Activated CD8-positive, alpha-beta memory T cell treated with anti-CD3 and anti-CD28 coated beads for 1 hour (primary cell): ENCODE data around the gene TMIGD2.
"Not testable (repeated sequence)": the region's sequence is repeated elsewhere in the genome, so short reads cannot be mapped to it uniquely, and the experiment has no call there.

Experiments used
- DNase-seq, 2 donors: peaks; one replicate each; pipeline ENCODE4 v3.0.0-alpha.2; 2020; ENCODE audit warnings: low read depth in 1 of 2; ENCODE audit errors: extremely low read depth in 1 of 2

TMIGD2 gene, protein sequence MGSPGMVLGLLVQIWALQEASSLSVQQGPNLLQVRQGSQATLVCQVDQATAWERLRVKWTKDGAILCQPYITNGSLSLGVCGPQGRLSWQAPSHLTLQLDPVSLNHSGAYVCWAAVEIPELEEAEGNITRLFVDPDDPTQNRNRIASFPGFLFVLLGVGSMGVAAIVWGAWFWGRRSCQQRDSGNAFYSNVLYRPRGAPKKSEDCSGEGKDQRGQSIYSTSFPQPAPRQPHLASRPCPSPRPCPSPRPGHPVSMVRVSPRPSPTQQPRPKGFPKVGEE

DNA sequence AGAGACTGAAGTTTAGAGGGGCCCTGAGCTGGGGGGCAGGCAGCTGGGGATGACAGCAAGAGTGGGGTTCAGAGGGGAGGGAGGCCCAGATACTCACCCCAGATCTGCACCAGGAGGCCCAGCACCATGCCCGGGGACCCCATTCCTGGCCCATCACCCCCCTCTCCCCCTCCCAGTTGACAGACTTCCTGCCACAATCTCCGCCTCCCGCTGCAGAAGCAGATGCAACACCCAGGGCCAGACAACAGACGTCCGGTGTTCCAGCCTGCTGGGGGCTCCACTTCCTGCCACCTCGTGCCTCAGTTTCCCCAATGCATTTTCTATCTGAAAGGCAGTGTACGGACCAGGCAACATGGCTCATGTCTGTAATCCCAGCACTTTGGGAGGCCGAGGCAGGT lies at the start of gene TMIGD2:
Gene TMIGD2, minus strand, starts transcription at position 147 of the 398 bp plus-strand sequence. Its CDS starts 4 bp downstream, at position 143.
- DNase-seq, result no peak

DNA sequence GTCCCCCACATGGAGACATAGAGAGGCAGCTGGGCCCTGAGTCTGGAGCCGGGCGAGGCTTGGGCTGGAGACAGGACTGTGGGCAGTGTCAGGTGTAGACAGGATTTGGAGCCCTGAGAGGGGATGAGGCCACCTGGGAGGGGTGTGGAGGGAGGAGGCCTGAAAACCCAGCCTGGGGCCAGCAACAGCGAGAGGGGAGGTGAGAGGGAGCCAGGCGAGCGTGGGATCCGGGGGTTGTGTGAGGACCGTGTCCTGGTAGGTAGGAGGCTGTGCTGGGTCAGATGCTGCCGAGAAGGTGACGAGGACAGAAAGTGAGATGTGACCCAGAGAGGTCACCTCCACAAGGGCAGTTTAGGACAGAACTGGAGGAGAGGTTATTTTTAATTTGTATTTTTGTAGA lies 48.5 kb upstream of the TMIGD2 start:
- no peak for DNase-seq

DNA sequence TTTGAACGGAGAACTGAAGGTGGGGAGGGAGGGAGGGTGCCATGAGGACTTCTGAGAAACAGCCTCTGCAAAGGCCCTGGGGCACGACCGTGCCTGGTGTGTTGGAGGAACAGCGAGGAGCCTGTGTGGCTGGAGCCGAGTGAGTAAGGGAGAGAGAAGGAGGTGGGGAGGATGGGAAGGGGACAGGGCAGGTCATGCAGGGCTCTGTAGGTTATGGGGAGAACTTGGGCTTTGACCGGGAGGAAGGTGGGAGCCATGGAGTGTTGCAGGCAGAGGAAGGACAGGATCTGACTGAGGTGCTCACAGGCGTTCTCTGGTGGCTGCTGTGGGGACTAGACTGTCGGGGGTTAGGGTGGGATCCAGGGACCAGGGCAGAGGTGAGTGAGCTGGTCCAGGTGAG lies 47.9 kb upstream of the TMIGD2 start:
- no peak for DNase-seq

DNA sequence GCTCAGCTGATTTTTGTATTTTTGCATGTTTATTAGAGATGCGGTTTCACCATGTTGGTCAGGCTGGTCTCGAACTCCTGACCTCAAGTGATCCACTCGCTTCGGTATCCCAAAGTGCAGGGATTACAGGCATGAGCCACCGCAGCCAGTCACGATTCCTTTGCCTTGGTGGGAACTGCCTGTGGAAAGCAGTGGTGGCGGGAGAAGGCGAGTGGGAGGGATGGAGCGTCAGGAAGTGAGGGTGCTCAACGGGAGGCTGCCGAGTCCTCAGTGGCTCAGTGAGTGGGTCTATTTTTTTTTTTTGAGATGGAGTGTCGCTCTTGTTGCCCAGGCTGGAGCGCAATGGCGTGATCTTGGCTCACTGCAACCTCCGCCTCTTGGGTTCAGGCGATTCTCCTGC lies 47.0 kb upstream of the TMIGD2 start:
- DNase-seq, result not testable (repeated sequence)

DNA sequence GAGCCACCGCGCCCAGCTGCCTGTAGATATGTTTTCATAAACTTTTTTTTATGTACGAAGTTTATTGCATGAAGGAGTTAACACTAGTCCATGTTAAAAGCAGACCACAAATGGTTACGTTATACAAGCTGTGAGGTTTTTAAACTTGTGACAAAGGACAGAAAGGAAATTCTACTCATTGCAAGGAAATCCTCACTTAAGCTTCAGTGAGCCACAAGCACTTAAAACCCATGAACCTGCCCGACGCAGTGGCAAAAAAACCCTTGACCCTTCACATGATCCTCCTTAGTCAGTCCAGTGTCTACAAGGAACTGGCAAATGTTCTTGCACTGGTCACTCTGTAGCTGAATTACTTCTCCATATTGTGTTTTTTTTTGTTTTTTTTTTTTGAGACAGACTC lies 45.3 kb upstream of the TMIGD2 start:
- no peak for DNase-seq

DNA sequence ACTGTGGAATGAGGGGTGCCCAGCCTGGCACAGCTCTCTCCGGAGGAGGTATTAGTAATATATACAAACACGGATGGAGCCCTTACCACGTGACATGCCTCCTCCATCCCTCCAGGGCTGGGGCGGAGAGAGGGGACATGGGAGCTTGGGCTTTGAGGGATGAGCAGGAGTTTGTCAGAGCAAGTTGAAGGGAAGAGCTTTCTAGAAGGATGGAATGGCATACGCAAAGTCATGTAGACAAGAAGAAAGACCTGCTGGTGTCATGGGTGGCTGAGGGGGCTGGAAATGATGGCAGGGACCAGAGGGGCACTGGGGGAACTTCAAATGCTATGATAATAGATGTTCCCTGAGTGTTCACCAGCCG lies 43.8 kb upstream of the TMIGD2 start:
- no peak for DNase-seq

DNA sequence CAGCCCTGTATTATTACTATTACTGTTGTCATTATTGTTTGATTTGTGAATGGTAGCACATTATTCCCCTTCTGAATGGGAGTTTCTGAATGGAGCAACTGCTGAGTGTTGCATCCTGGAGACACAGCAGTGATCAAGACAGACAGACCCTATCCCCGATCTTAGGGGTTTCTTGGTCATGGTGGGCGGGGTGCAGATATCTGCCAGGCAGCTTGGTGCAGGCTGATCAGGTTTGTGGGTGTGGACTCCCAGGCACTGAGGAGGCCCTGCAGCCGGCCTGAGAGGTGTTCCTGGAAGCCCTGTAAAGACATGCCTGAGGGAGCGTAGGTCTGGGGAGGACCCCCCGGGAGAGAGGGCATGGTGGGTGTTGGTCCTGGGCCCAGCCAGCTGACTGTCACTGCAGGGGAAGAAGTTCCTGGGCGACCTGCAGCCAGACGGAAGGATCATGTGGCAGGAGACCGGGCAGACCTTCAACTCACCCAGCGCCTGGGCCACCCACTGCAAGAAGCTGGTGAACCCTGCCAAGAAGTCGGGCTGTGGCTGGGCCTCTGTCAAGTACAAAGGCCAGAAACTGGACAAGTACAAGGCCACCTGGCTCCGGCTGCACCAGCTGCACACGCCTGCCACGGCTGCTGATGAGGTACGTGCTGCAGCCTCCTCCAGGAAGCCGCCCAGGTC lies 43.3 kb upstream of the TMIGD2 start:
- no peak for DNase-seq

DNA sequence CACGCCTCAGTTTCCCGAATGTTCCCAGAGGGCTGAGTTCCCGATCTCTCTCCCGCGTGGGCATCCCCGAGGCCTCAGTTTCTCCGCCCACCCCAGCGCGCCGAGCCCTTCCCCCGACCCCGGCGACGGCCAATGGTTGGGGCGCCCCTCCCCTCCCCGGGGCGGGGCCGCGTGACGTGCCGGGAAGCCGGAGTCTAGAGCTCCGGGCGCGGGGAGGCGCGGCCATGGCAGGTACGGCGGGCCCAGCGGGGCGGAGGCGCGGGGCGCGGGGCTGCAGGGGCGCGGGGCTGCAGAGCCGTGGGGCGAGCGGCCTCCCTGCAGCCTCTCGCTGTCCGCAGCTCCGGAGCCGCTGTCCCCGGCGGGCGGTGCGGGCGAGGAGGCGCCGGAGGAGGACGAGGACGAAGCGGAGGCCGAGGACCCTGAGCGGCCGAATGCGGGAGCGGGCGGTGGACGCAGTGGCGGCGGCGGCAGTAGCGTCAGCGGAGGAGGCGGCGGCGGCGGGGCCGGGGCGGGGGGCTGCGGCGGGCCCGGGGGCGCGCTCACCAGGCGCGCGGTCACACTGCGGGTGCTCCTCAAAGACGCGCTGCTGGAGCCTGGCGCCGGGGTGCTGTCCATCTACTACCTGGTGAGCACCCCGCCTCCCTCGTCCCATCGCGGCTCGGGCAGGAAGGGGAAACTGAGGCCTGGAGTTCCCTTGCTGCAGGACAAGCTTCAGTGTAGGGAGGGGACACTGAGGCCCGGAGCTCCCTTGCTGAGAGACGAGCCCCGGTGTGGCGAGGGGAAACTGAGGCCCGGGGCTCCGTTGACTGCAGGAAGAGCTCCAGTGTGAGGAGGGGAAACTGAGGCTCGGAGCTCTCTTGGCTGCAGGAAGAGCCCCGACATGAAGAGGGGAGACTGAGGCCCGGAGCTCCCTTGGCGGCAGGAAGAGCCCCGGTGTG lies 41.5 kb upstream of the TMIGD2 start, which contains the start of gene MPND:
Gene MPND, plus strand, starts transcription at position 193 of the 938 bp plus-strand sequence. Its CDS starts 32 bp downstream, at position 225.
- peak; percentile 61 to 92 for DNase-seq

DNA sequence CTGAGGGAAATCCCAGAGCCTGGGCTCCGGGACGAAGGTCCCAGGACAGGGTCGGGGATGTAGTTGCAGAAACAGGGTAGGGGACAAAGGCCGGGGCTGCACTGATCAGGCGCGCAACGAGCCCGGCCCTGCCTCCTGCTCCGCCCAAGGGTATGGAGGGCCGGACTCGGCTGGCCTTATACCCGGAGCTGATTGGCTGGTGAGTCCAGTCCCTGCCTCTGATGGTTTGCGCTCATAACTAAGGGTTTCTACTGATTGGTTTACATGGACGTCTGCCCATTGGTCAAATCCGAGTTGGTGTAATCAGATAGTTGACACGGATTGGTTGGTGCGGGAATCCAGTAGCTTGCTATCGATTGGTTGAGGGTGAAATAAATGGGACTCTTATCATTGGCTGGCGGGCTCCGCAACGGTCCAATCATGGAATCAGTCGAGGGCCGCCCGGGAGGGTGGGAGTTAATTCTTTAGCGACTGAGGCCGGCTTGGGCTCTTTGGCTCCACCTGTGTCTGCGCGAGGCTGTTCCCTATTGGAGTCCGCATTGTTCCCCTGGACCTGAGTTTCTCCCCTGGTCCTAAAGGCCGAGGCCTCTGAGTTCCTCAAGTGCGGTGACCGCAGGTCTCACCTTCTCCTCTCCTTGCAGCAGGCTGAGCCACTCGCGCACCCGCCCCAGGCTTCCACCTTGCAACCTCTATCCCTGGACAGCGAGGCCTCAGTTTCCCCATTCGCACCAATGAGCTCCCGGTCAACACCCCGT lies 40.6 kb upstream of the TMIGD2 start:
- peak; percentile 71 to 78 for DNase-seq

DNA sequence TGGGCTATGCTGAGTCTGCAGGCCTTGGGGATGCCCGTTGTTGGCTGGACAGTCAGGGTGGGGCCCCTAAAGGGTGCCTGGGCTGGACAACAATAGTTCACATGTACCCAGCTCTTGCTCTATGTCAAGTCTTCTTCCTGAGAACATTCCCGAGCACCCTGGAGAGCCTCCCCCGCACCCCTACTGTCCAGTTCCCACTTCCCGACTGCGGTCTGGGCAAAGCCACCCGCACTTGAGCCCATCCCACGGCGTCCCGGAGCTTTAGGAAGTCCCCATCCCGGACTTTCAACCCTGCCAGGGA lies 40.1 kb upstream of the TMIGD2 start:
- DNase-seq, result no peak

DNA sequence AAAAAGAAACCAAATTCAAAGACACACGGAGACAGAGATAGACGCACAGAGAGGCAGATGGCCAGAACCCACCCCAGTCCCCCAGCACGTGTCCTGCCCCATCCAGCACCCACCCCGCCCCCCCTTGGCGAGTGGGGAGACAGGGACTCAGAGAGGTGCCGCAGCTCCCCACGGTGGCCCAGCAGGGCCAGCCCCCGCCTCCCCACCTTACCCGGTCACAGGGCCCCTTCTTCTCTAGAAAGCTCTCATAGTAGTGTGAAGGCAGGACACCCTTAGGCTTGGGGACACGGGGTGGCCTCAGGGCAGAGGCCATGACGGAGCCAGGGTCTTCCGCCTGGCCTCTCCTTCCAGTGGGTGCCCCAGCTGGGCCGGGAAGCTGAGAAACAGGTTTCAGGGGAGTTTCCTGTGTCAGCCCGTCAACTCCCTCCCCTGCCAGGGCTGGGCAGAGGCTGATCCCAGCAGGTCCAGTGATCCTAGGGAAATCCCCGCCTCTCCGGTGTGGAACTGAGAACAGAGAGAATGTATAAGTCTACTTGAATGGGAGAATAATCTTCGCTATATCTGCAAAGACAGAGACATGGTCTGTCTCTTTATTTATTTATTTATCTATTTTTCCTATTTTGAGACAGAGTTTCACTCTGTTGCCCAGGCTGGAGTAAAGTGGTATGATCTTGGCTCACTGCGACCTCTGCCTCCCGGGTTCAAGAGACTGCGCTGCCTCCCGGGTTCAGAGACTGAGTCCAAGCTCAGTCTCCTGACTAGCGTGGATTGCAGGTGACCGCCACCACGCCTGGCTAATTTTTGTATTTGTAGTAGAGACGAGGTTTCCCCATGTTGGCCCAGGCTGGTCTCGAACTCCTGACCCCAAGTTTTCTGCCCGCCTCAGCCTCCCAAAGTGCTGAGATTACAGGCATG lies 36.5 kb upstream of the TMIGD2 start, which contains the start of gene STAP2:
Gene STAP2, minus strand, starts transcription at position 387 of the 915 bp plus-strand sequence. Its CDS starts 74 bp downstream, at position 313.
- DNase-seq, result no peak

DNA sequence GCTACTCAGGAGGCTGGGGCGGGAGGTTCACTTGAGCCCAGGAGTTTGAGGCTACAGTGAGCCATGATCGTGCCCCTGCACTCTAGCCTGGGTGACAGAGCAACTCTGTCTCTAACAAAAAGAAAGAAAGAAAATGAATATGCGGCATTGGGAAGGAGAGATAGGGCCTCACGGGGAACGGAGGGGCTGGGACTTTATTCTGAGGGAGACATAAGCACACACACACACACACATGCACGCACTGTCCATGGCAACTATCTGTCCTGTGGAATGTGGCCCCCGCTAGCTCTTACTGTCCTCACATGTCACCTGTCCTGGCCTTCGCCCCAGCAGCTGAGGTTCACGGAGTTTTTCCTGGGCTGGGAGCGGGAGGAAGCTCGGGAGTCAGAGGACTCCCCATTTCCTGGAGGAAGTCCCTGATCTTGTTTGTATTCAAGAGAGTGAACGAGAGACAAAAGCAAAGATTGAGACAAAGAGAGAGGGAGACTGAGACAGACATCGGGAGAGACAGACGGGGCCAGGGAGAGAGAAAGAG lies 35.8 kb upstream of the TMIGD2 start:
- no peak for DNase-seq

DNA sequence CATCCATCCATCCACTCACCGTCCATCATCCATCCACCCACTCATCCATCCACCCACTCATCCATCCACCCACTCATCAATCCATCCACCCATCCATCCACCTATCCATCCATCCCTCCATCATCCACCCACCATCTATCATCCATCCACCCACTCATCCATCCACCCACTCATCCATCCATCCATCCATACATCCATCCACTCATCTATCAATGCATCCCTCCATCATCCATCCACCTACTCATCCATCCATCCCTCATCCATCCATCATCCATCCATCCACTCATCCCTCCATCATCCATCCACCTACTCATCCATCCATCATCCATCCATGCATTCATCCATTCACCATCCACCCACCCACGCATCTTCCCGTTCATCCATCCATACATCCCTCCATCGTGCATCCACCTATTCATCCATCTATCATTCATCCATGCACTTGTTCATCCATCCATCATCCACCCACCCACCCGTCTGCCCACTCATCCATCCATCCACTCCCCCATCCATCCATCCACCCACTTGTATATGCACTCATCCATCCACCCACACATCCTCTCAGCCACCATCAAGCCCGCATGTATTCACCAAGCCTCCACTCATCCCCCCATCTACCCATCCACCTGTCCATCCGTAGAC lies 32.9 kb upstream of the TMIGD2 start:
- no peak for DNase-seq

DNA sequence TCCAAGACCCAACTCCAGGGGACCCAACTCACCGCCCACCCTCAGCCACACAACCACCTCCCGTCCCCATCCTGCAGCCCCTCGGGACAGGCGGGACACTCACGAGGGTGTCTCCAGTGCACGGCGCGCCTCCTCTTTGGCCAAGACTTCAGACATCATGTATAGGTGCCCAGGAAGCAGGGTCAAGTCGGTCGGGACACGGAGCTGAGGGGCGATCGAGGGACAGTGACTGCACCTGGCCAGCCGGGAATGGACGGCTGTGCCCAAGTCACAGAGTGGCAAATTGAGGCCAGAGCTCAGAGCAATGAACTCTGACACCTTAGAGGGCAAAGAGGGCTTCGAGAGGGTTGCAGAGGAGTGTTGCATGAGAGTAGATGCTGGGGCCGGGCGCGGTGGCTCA lies 27.7 kb upstream of the TMIGD2 start:
- no peak for DNase-seq

DNA sequence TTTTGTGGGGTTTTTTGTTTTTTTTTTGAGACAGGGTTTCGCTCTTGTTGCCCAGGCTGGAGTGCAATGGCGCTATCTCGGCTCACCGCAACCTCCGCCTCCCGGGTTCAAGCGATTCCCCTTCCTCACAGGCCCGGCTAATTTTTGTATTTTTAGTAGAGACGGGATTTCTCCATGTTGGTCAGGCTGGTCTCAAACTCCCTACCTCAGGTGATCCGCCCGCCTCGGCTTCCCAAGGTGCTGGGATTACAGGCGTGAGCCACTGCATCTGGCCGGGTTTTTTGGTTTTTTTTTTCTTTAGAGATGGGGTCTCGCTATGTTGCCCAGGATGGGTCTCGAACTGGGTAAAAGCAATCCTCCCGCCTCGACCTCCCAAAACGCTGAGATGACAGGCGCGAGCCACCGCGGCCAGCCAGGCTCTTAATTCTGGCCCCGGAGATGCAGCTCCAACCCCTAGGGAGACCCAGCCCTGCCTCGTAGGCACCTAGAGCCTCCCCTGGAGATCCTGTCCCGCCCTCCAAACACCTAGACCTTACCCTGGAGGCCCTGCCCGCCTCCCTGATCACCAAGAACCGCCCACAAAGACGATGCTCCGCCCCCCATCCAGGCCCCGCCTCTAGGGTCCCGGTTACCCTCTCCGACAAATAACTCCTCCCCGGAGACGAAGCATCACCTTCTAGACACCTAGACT lies 26.9 kb upstream of the TMIGD2 start:
- DNase-seq, result not testable (repeated sequence)

DNA sequence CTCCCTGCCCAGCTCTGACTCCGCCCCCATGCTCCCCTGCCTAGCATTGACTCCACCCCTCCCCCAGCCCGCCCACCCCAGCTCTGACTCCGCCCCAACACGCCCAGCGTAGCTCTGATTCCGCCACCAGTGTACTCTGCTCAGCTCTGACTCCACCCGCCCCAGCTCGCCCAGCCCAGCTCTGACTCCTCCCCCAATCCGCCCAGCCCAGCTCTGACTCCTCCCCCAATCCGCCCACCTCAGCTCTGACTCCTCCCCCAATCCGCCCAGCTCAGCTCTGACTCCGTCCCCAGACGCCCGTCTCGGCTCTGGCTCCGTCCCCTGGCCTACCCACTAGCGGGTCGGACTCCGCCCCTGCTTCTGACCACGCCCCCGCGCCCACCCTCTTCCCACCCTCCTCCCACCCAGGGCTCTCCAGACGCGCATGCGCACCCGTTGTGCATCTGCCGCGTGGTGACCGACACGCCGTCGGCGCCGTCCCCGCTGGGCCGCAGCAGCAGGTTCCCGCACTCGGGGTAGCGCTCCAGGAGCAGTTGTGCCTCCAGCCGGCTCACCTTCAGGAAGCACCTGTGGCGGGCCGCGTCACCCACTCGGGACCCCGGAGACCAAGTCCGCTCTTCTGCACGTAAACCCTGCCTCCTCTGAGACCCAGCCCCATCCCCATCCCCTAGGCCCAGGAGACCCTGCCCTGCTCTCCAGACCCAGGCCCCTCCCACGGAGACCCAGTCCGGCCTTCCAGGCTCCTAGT lies 26.2 kb upstream of the TMIGD2 start:
- peak; percentile 92 to 98 for DNase-seq

DNA sequence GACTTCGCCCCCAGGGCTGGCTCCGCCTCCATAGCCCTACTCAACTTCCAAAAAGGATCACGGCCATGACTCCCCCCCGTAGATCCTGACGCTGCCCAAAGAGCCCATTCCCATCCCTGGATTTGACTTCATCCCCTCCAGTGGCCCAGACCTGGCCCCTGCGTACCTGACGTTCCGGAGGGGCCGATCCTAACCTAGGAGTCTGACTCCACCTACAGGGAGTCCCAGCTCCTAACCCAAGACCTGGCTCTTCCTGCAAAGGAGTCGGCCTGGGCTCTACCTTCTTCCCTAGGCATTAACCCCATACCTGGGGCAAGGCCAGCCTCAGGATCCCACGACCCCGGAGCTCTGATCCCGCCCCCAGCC lies 25.7 kb upstream of the TMIGD2 start:
- no peak for DNase-seq
